Putamen (tissue), 1 donor: ENCODE measurements around the gene LRRC4C.
"Not testable (repeated sequence)": the region's sequence is repeated elsewhere in the genome, so short reads cannot be mapped to it uniquely, and the experiment has no call there.

ENCODE experiments used
- DNase-seq: peaks from one replicate; pipeline ENCODE4 v3.0.0-alpha.2; 2016; ENCODE audit warnings: low spot score

LRRC4C gene

DNA sequence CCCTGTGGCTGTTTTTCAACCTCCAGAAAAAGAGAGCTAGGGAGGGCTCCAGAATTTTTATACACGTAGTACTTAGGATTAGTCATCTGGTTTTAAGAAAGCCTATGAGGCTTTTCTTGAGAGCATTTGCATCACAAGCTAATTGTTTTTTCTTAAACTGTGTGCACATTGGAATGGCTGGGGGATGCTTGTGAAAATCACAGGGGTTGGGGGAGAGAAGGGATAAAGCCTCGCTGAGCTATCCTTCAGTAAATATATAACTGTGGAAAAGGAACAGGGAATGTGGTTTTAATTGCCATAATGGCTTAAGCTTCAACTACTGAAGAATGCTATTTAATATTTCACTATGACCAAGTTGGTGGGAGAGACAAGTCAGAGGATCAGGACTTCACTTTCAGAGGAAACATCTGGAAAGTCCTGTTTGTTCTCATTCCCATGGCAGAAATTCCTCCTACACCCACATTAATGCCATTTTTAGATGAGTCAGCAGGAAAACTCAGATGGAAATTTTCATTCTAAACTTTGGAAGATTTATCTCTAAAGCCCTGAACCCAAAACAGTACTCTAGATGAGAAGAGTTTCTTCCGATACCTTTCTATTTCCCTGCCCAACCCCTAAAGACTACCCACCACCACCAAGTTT, 591.3 kb downstream of the LRRC4C start:
- DNase-seq = no peak

DNA sequence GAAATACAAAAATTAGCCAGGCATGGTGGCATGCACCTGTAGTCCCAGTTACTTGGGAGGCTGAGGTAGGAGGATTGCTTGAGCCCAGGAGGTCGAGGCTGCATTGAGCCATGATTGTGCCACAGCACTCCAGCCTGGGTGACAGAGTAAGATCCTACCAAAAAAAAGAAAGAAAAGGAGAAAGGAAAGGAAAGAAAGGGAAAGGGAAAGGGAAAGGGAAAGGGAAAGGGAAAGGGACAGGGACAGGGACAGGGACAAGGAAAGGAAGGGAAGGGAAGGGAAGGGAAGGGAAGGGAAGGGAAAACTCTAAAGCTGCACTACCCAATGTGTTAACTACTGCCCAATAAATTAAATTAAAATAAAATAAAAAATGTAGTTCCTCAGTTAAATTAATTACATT, 601.7 kb downstream of the LRRC4C start:
- DNase-seq = not testable (repeated sequence)

DNA sequence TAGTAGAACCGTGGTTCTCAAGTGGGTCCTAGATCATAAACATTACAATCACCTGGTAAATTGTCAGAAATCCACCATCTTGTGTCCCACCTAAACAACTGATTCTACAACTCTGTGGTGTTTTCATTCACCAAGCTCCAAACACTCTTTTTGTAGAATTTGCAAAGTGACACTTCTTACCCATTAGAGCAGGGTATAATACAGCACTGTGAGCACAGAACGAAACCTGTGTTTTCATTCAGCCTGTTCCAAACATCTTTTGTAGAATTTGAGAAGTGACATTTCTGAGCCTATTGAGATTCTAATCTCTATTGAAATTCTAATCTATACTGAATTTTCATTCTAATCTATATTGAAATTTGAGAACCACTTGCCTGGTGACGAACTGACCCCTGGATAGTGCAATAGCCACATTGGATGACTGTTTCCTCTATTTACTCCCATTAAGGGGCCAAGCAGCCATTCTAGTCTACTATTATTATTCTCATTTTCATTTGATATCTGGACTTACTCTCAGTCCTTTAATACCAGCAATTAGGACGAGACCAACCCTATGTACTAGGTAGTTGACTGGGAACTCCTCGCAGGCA, 616.6 kb downstream of the LRRC4C start:
- DNase-seq = no peak

DNA sequence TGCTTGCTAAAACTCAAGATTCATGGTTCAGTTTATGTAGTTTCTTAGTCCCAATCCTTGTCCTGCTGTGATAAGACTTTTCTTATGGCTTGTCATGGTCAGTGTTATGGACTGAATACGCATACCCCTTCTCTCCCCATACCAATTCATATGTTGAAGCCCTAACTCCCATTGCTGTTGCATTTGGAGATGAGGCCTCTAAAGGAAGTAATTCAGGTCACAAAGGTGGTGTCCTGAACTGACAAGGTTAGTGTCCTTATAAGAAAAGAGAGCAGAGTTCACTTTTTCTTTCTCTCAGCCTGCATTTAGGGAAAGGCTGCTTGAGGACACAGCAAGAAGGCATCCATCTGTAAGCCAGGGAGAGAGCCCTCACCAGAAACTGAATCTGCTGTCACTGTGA, 618.2 kb downstream of the LRRC4C start:
- DNase-seq = no peak

DNA sequence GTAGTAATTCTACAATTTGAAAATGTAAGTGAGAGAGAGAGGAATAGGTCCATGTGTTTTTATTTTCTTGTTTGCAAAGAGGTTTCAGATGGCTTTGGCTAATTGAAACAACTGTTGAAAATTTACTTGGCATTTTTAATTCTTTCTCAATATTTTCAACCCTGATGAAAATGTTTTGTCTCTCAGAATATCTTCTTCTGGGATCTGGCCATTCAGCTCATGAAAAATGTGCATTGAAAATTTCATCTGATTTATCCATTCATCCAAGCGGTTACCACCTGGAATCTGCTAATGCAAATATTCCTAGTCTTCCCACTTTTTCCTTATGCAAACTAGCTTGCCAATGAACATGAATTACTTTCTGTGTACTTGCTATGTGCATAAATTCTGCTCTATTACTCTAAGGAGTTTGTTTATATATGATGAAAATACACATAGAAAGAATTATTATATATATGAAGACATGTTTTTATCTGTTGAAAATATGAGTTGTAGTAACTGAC, 621.2 kb downstream of the LRRC4C start:
- no peak for DNase-seq

DNA sequence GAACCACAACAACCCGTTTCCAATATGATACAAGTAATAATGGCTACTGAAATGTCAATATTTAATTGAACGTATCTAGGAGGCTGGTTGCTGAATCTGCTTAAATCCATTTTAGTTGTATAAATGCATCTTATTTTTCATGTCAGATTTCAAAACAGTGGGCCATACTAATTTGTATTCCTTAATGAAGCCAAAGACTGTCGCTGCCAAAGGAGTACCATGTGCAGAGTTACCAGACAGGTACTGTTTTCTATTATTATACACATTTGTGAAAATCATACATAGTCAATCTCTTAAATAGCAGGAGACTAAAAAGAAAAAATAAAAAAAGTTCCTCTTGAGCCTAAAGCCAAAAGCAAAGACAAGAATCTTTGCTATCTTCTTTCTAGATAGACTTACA, 632.3 kb downstream of the LRRC4C start:
- no peak for DNase-seq

DNA sequence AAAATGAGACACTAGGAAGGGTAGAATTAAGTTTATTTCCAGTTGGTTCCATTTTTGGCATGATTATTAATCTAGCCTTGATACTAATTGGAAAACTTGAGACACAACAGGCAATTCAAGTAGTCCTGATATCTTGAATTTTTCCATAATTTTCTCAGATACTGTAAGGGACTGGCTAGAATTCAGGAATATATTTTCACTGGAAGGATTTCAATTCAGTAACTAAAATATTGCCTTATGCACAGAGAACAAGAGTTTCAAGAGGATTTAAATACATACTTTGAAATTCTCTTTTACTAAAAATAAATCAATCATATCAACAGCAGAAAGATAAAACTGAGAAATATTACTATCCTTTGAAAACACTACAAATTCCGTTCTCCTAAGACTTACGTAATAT, 632.9 kb downstream of the LRRC4C start:
- no peak for DNase-seq

DNA sequence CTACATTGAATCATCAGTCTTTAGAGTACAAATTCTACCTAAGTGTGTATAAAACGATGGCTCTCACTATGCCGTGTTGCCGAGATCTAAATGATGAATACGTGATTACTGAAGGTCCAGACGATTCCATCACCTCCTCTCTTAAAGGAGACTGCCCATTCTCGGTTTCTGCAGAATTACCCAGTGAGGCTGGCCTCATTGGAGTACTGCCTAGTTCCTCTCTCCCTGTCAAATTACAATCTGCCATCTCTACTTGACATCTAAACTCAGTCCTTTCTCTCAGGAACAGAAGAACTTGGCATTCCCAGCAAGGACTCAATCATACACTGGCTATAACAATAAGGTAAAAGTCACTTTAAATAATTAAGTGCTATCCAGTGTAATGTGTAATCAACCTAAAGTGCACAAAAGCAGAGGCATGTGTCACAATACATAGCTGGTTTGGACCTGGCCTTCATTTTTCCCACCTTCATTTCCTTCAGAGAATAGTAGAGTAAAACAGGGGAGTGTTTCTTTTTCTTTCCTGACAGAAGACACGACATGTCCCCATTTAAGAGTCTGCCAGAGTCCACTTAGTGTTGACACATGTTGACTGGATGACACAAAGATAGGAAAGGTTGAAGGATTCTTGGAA, 634.1 kb downstream of the LRRC4C start:
- DNase-seq = no peak

DNA sequence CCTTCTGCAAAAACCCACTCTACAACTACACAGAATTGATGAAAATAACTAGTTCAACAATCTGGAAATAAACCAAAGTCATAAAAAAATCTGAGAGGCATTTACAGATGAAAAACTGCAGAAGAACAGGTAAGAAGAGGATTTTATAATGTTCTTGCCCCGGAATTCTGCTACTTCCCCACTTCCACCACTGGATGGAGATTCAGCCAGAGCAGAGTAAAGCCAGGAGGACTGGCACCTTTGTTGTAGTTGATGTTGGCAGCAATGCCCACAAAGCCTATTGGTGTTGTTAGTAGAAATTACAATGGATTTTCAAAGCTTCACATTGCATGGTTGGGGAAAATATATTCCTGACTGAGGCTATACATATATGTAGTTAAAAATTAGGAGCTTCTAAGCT, 640.2 kb downstream of the LRRC4C start:
- no peak for DNase-seq

DNA sequence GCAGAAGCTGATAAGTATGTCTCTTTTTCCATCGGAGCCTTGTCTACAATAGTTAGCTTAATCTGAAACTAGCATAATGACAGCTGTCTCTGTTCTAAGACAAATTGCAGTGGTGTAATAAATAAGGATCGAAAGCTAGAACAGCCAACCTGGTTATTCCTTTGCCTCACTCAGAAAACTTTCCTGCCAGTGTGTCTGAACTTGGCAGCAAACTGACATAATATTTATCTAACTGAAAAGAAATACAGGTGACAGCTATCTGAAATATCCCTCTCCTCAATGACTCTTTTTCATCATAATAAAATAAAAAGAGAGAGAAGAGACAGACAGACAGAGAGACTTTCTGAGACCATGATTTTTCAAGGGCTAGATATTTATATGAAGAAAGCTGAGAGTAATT, 642.5 kb downstream of the LRRC4C start:
- no peak for DNase-seq

DNA sequence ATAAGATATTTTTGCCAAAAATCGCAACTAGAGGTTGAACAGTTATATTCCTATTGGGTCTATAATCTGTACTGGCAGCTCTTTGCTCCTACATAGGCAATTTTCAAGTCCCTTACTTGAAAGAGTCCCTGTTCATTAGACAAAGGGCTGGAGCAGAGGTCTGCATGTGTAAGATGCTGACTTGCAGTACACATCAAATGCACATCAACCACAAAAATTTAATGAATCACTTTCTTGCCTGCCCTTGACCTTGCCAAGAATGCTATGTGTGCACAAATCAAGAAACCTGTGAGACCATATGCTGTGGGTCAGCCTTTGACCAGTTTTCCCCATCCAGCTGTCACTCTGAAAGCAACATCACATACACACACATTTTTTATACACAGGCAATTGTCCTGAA, 661.5 kb downstream of the LRRC4C start:
- DNase-seq = no peak

DNA sequence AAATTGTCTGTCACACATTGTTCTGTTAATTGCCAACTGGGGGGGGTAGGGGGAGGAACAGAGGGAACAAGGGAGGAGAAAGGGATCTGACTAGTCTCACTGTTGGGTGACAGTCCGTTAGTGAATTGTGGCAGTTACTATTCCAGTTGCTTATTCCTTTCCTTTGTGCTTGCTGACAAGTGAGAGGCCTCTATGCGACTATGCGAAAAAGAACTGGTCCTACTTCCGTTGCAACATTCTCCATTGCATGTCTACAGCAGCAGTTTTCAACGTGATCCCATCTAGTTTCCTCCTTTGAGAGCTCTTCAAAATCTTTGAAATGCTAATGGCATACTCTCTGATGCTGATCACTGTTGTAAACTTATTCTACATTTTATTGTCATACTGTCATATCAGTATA, 672.2 kb downstream of the LRRC4C start:
- DNase-seq = no peak

DNA sequence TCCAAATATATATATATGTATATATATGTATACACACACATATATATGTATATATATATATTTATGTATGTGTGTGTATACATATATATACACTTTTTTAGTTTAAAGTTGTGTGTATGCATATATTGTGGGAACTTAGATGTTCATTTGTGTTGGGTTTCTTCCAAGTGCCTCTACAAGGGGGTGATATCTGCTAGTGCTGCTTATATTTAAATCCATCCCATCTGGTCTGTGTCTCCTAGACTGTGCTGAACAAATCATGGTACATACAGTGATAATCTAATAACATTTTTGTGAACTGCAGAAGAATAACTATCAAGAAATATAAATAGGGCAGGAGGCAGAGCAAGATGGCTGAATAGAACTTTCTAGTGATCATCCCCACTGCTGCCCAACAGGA, 696.4 kb downstream of the LRRC4C start:
- DNase-seq = no peak

DNA sequence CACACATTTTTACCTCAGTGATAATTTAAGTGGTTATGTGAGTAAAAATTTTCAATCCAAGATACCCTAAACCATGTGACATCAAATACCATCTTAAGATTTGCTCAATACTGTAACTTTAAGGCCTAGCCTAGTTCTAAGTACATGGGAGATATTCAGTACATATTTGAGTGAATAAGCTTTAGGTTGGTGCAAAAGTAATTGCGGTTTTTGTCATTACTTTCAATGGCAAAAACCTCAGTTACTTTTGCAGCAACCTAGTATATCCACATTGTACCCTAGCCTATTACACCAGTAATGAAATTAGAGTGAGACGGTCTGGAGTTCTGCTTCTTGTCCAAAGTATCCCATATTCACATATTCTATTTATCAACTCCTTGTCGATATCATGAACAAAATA, 700.1 kb downstream of the LRRC4C start:
- no peak for DNase-seq

DNA sequence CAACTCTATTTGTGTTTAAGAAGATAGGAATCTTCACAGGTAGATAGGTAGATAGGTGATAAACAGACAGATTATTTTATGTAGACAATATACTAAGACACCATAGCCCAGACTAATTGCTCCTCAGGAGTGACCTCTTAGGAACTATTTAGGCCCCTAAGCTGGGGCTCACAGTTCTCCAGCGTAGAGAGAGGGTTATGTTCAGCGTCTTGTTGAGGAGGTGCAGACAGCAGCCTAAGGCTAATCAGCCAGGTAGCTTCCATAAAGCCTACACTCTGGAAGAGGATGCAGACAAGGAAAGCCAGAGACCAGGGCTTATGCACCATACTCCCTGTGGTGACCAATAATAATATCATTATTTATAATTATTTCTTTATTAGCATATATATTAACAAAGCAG, 705.2 kb downstream of the LRRC4C start:
- no peak for DNase-seq

DNA sequence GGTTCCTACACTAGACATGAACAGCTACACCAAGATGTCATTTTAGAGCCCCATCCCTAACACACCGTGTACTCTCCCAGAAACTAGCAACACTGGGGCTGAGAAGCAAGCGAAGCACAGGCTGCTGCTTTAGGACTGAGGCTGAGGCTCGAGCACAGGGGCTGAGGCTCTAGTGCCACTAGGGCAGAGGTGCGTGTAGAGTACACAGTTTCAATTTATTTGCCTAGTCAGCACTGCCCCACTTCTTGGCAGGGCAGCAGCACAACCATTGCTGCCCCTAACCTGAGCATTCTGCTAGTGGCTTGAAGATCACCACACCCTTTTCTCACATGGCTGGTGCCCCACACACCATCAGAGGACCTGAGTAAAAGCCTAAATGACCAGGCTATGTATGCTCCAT, 713.2 kb downstream of the LRRC4C start:
- no peak for DNase-seq

DNA sequence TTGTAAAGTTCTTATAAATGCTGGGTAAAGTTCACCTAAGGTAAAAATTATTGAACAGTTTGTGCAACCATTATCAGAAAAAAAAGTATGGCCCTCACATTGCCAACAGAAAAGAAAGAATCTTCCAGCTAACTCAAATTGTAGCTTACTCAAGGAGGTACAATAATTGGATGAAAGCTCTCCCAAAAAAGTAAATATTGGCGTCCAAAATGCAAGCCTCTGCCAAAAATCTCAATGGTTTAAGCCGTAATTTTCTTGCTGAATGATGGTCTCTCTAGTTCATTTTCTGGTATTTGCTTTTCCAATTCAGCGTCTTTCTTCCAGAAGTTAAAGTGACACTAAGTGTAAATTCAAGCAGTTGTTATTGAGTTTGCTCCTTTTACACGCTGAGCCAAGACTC, 727.3 kb downstream of the LRRC4C start:
- DNase-seq = no peak

DNA sequence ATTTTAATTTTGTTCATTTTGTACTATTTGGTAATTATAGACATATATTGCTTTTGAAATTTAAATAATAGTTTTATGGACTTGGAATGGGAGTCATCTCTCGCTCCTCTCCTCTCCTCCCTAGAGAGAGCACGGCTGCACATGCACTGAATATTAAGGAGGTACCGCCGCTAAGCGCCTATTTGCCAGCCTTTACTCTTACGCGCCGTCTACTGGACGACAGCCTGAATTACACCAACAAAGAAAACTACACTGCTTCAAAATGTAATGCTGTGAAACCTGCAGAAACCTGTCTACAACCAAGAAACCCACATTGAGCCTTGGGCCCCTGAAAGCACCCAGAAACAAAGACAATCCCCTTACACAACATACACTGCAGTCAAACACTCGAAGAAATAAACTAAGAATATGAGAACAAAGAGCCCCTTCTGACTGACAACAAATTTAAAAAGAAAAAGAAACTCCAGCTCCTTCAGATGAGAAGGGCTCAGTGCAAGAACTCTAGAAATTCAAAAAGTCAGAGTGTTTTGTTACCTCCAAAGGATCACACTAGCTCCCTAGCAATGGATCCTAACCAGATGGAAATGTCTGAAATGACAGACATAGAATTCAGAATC, 737.2 kb downstream of the LRRC4C start:
- DNase-seq = no peak

DNA sequence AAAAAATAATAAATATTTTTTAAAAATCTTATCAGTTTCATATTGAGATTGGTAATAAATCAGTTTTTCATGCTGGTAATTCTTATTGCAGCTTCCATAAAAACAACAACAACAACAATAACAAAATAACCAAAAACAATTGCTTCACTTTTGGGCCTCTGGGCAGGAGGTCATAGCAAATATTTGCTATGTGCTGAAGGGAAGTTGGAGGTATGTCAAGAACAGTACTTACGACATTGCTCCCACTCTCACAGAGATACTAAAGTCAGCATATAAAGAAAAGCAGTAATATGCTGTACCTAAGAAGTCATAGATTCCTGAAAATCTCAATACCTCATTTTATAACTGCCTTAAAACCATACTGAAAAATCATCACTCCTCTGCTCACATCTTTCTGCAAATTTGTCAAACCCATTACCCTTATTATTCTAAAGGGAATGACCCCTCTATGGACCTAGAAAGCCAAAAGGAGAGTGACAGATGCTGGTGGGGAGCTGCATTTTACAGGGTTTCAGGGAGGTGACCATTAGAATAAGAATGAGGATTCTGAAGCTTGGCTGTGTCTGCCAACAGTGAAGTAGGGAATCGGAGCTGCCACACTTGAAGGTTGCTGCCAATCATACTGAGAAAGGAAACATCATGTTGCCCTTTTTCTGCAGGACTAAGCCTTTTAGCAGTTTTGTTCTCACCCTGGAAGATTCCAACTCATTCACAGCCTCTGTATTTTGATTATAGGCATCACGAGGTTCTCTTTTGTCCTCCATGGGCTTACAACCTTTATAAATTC, 742.9 kb downstream of the LRRC4C start:
- DNase-seq = no peak

DNA sequence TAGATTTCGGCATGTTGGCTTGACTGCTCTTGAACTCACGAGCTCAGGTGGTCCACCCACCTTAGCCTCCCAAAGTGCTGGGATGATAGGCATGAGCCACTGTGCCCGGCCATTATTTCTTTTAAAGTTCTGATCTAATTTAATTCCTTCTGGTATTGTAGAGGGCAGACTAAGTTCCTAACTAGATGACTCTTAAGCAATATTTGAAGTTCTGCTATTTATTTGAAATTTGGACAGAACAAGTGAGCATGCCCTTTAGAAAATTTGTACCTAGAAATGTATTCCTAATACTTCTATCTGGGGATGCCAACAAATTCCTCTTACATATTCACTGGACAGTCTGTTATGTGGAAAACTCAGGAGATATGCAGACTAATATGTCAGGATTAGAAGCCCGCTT, 746.4 kb downstream of the LRRC4C start:
- no peak for DNase-seq

DNA sequence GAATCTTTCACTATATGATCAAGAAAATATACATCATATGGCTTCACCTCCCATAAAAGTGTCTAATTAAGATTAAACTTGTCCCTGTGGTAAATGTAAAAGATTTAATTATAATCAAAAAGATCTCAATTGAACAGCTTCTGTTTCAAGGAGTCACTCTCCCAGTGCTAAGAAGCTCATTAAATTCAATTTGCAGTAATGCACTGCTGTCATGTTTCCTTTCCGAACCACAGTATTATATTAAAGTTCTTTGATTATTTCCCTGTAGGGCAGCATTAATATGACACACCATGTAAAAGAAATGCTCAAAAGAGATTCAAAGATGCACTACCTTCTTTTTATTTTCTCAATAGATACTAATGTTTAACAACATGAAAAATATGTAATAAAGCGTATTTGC, 758.4 kb downstream of the LRRC4C start:
- no peak for DNase-seq

DNA sequence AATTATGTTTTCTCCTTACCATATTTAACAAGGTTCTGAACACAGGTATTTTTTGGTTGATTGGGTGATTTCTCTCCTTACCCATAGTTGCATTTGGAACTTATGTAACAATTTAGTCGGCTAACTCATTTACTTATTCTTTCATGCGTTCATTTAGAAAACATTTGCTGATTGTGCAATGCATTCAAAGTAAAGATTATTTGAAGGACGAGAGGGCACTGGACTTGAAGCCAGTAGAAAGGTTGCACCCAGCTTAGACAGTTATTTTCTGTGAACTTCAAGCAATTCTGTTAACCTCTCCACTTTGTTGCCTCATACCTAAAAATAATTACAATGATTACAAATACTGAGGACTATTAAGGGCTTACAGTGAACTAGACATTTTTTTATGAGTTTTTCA, 769.6 kb downstream of the LRRC4C start:
- no peak for DNase-seq
